Upper lobe of left lung (tissue), 4 donors: Measurements from ENCODE around the gene ATP2C1.

ENCODE experiments used
- POLR2A ChIP-seq, 4 donors: fragments of 450-650 bp; IDR thresholded peaks; one replicate each; pipeline ENCODE4 v1.5.1; 2016 to 2017; ENCODE audit warnings: antibody characterized with exemption in 4 of 4, mild to moderate bottlenecking in 2 of 4
- TF ChIP-seq, protein P1 (sequence below), 6 experiments: fragments of 450-650 bp in 4 of 6; fragments of 200-600 bp in 2 of 6; sonication (generic) in 2 of 6; IDR thresholded peaks; one replicate each; pipeline ENCODE4 v1.5.1; 2016 to 2019; ENCODE audit warnings: antibody characterized with exemption in 6 of 6

DNA sequence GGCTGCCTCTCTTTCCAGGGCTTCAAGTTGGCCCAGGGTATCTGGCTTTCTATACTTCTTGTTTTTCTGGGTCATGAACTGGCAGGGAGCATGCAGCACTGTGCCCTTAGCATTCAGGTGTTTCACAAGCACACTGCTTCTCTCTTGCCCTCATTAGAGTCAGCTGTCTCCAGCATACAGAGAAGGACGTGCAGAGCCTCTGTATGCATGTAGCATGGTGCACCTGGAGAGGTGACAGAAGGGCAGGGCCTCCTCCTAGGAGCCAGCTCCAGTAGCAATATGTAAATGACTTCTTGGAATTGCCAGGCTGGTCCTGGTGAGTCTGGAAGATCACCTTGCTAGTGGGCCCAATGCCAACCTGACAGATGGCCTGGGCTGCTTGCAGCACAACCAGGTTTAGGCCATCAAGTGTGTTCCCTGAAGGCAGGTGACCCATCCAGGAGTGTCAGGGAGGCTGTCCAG lies 44.8 kb upstream of the ATP2C1 start:
- no peak for TF ChIP-seq POLR2A (IDR thresholded peaks at IDR 0.05)
- TF ChIP-seq, protein P1, sequence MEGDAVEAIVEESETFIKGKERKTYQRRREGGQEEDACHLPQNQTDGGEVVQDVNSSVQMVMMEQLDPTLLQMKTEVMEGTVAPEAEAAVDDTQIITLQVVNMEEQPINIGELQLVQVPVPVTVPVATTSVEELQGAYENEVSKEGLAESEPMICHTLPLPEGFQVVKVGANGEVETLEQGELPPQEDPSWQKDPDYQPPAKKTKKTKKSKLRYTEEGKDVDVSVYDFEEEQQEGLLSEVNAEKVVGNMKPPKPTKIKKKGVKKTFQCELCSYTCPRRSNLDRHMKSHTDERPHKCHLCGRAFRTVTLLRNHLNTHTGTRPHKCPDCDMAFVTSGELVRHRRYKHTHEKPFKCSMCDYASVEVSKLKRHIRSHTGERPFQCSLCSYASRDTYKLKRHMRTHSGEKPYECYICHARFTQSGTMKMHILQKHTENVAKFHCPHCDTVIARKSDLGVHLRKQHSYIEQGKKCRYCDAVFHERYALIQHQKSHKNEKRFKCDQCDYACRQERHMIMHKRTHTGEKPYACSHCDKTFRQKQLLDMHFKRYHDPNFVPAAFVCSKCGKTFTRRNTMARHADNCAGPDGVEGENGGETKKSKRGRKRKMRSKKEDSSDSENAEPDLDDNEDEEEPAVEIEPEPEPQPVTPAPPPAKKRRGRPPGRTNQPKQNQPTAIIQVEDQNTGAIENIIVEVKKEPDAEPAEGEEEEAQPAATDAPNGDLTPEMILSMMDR (IDR thresholded peaks at IDR 0.05): no peak
